PC-9 (cell line): ENCODE results near the gene GATA2. TPM values are rescaled to one million over a fixed set of nuclear protein-coding genes. Genes with fewer than 3 reads are reported as not detected.

ENCODE experiments used
- BruUV-seq: library from RNA; stranded (reverse); fragments of 400-500 nt; replicated peaks from 2 replicates; lab custom pipeline; 2021; lab: Mats Ljungman, UMichigan
- CTCF ChIA-PET: fragments of 300-600 bp; sonication (Branson Sonifier 250); formaldehyde crosslinking; loops from one replicate; lab custom pipeline; 2022; ENCODE audit warnings: antibody characterized with exemption; lab: Charles Lee
- POLR2A ChIA-PET: fragments of 300-600 bp; sonication (Branson Sonifier 250); formaldehyde crosslinking; loops from one replicate; lab custom pipeline; 2022; ENCODE audit warnings: antibody characterized with exemption; ENCODE audit not compliant: unreplicated experiment; lab: Charles Lee
- DNase-seq, 2 experiments: peaks; one replicate each; pipeline versions ENCODE4 v3.0.0 to v3.0.0-alpha.2; 2015 to 2022; ENCODE audit warnings: mixed read lengths in 1 of 2
- H2AFZ ChIP-seq: fragments of 200-600 bp; sonication (generic); 2 replicates; pipeline ENCODE4 v1.8.1; 2017; ENCODE audit warnings: antibody characterized with exemption
- H3F3A ChIP-seq: fragments of 200-600 bp; sonication (generic); 2 replicates; pipeline ENCODE4 v1.8.1; 2017; ENCODE audit warnings: antibody characterized with exemption, mild to moderate bottlenecking, low read depth; ENCODE audit not compliant: insufficient read depth
- H3K27ac ChIP-seq: fragments of 200-600 bp; sonication (generic); 2 replicates; pipeline ENCODE4 v1.6.1; 2016; ENCODE audit warnings: mixed run types
- H3K27me3 ChIP-seq: fragments of 200-600 bp; sonication (generic); 2 replicates; pipeline ENCODE4 v1.6.1; 2016; ENCODE audit warnings: low read depth, mixed run types; ENCODE audit not compliant: insufficient read depth
- H3K36me3 ChIP-seq: fragments of 200-600 bp; sonication (generic); 2 replicates; pipeline ENCODE4 v1.6.1; 2016; ENCODE audit warnings: low read depth, mixed run types
- H3K4me1 ChIP-seq: fragments of 200-600 bp; sonication (generic); replicated peaks from 2 replicates; pipeline ENCODE4 v1.6.1; 2016; ENCODE audit warnings: mixed run types; ENCODE audit not compliant: insufficient read depth
- H3K4me2 ChIP-seq: fragments of 200-600 bp; sonication (generic); 2 replicates; pipeline ENCODE4 v1.6.1; 2017; ENCODE audit warnings: mixed run types
- H3K4me3 ChIP-seq: fragments of 200-600 bp; sonication (generic); 2 replicates; pipeline ENCODE4 v1.6.1; 2016; ENCODE audit warnings: mixed run types
- H3K79me2 ChIP-seq: fragments of 200-600 bp; sonication (generic); 2 replicates; pipeline ENCODE4 v1.6.1; 2017; ENCODE audit warnings: low read depth, mixed run types
- H3K9me2 ChIP-seq: fragments of 200-600 bp; sonication (generic); 2 replicates; pipeline ENCODE4 v1.8.1; 2017; ENCODE audit warnings: mild to moderate bottlenecking; ENCODE audit not compliant: insufficient read depth
- H3K9me3 ChIP-seq: fragments of 200-600 bp; sonication (generic); 2 replicates; pipeline ENCODE4 v1.8.1; 2016; ENCODE audit warnings: low read depth; ENCODE audit not compliant: insufficient read depth
- H4K20me1 ChIP-seq: fragments of 200-600 bp; sonication (generic); 2 replicates; pipeline ENCODE4 v1.8.1; 2017; ENCODE audit not compliant: insufficient read depth
- EZH2 ChIP-seq: fragments of 200-600 bp; sonication (generic); IDR thresholded peaks from 2 replicates; pipeline ENCODE4 v1.8.0; 2017; ENCODE audit warnings: antibody characterized with exemption, low read depth
- intact Hi-C: fragments of 100-400 bp; cut with micrococcal nuclease; formaldehyde crosslinking; loops from one replicate; pipeline ENCODE4 v1.10.0; 2022; ENCODE audit not compliant: unreplicated experiment
- total RNA-seq: library from RNA; stranded (reverse); gene quantifications from 2 replicates; pipeline ENCODE4 v1.2.3, GENCODE V29; 2021
- TF ChIP-seq, protein P1 (sequence below): fragments of 200-600 bp; sonication (generic); conservative IDR thresholded peaks from 2 replicates; pipeline ENCODE4 v1.6.1; 2017; ENCODE audit warnings: mixed run types, antibody characterized with exemption, mild to moderate bottlenecking, moderate library complexity

GATA2 gene
- total RNA-seq, 1 experiment from 2014 or later, result 29.0 TPM

GRCh38 chr3:128447561-128448013 lies 45.4 kb downstream of the GATA2 start:
- Histone ChIP-seq H3F3A (no peaks in the 10 kb centered on the region), H3K4me3 (no peak overlapping the region), H3K27ac (no peak overlapping the region), H3K36me3 (no peaks in the 10 kb centered on the region), H3K9me3 (no peaks in the 10 kb centered on the region), H2AFZ (no peak overlapping the region), H3K27me3 (no peaks in the 10 kb centered on the region), H3K4me1 (no peaks in the 10 kb centered on the region), H3K9me2 (no peaks in the 10 kb centered on the region), H4K20me1 (no peaks in the 10 kb centered on the region), H3K79me2 (no peaks in the 10 kb centered on the region), H3K4me2 (no peak overlapping the region)
- intact Hi-C loops, result no loop called here
- CTCF ChIA-PET, result no interaction called here
- no TSS peak for BruUV-seq
- TF ChIP-seq, protein P1, sequence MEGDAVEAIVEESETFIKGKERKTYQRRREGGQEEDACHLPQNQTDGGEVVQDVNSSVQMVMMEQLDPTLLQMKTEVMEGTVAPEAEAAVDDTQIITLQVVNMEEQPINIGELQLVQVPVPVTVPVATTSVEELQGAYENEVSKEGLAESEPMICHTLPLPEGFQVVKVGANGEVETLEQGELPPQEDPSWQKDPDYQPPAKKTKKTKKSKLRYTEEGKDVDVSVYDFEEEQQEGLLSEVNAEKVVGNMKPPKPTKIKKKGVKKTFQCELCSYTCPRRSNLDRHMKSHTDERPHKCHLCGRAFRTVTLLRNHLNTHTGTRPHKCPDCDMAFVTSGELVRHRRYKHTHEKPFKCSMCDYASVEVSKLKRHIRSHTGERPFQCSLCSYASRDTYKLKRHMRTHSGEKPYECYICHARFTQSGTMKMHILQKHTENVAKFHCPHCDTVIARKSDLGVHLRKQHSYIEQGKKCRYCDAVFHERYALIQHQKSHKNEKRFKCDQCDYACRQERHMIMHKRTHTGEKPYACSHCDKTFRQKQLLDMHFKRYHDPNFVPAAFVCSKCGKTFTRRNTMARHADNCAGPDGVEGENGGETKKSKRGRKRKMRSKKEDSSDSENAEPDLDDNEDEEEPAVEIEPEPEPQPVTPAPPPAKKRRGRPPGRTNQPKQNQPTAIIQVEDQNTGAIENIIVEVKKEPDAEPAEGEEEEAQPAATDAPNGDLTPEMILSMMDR, result no peak
- TF ChIP-seq EZH2, result no peak
- DNase-seq, result no peak
- POLR2A ChIA-PET, result no interaction called here

GRCh38 chr3:128446821-128447220 lies 46.2 kb downstream of the GATA2 start:
- no peak overlapping the region for H3K4me2 ChIP-seq
- no peaks in the 10 kb centered on the region for H3K4me1 ChIP-seq
- no peaks in the 10 kb centered on the region for H3F3A ChIP-seq
- no peak for DNase-seq
- H3K79me2 ChIP-seq, result no peaks in the 10 kb centered on the region
- H3K27ac ChIP-seq, result no peak overlapping the region
- intact Hi-C loops, result no loop called here
- POLR2A ChIA-PET, result no interaction called here
- CTCF ChIA-PET, result no interaction called here
- no peaks in the 10 kb centered on the region for H3K9me2 ChIP-seq
- no peak overlapping the region for H2AFZ ChIP-seq
- no peak overlapping the region for H3K4me3 ChIP-seq
- H3K9me3 ChIP-seq, result no peaks in the 10 kb centered on the region
- no peaks in the 10 kb centered on the region for H3K36me3 ChIP-seq
- H3K27me3 ChIP-seq, result no peaks in the 10 kb centered on the region
- BruUV-seq, result no TSS peak
- TF ChIP-seq, protein P1, result no peak
- no peak for TF ChIP-seq EZH2
- H4K20me1 ChIP-seq, result no peaks in the 10 kb centered on the region

DNA sequence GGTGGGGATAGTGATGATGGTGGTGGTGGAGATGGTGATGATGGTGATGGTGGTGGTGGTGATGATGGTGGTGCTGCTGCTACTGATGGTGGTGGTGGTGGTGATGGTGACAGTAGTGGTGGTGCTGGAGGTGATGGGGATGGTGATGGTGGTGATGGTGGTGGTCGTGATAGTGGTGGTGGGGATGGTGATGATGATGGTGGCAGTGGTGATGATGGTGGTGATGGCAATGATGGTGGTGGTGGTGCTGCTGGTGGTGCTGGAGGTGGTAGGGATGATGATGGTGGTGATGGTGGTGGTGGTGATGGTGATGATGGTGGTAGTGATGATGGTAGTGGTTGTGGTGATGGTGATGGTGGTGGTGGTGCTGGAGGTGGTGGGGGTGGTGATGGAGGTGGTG lies 47.6 kb downstream of the GATA2 start:
- no peaks in the 10 kb centered on the region for H3F3A ChIP-seq
- no peak overlapping the region for H2AFZ ChIP-seq
- no peak overlapping the region for H3K4me3 ChIP-seq
- no peaks in the 10 kb centered on the region for H3K36me3 ChIP-seq
- no TSS peak for BruUV-seq
- H3K4me1 ChIP-seq, result no peaks in the 10 kb centered on the region
- POLR2A ChIA-PET, result no interaction called here
- CTCF ChIA-PET, result no interaction called here
- no peaks in the 10 kb centered on the region for H3K27me3 ChIP-seq
- H3K79me2 ChIP-seq, result no peaks in the 10 kb centered on the region
- no peaks in the 10 kb centered on the region for H3K9me3 ChIP-seq
- intact Hi-C loops, result no loop called here
- H3K9me2 ChIP-seq, result no peaks in the 10 kb centered on the region
- H3K4me2 ChIP-seq, result no peak overlapping the region
- DNase-seq, result no peak
- TF ChIP-seq EZH2, result no peak
- TF ChIP-seq, protein P1, result no peak
- no peaks in the 10 kb centered on the region for H4K20me1 ChIP-seq
- H3K27ac ChIP-seq, result no peak overlapping the region
